Stimulated activated CD8-positive, alpha-beta memory T cell treated with anti-CD3 and anti-CD28 coated beads, Interleukin-15, amount 100 ng/mL, for 4 hours (primary cell): Measurements from ENCODE around the gene TSPAN5.

ENCODE experiments used
- DNase-seq, 2 donors: peaks; one replicate each; pipeline ENCODE4 v3.0.0-alpha.2; 2020; ENCODE audit warnings: low read depth in 2 of 2

TSPAN5 gene

GRCh38 chr4:98517218-98518021, 141.0 kb downstream of the TSPAN5 start:
- no peak for DNase-seq

GRCh38 chr4:98516441-98517217, 141.8 kb downstream of the TSPAN5 start:
- no peak for DNase-seq

GRCh38 chr4:98516042-98516440, 142.4 kb downstream of the TSPAN5 start:
- DNase-seq: no peak

- no peak for DNase-seq
Observed at GRCh38 chr4:98515470-98515809, 143.0 kb downstream of the TSPAN5 start.

- no peak for DNase-seq
Observed at GRCh38 chr4:98514741-98515469, 143.5 kb downstream of the TSPAN5 start.

- no peak for DNase-seq
Observed at GRCh38 chr4:98512918-98513317, 145.5 kb downstream of the TSPAN5 start.

GRCh38 chr4:98510757-98511517, 147.5 kb downstream of the TSPAN5 start:
- DNase-seq: no peak

- DNase-seq: no peak
Observed at GRCh38 chr4:98510340-98510739, 148.1 kb downstream of the TSPAN5 start.

- no peak for DNase-seq
Observed at GRCh38 chr4:98509721-98510120, 148.7 kb downstream of the TSPAN5 start.

GRCh38 chr4:98508829-98509598, 149.4 kb downstream of the TSPAN5 start:
- no peak for DNase-seq

- no peak for DNase-seq
Observed at GRCh38 chr4:98508248-98508647, 150.2 kb downstream of the TSPAN5 start.

GRCh38 chr4:98507299-98507698, 151.1 kb downstream of the TSPAN5 start:
- DNase-seq: no peak

- DNase-seq: no peak
Observed at GRCh38 chr4:98506462-98507132, 151.8 kb downstream of the TSPAN5 start.

- no peak for DNase-seq
Observed at GRCh38 chr4:98505992-98506391, 152.4 kb downstream of the TSPAN5 start.

- no peak for DNase-seq
Observed at GRCh38 chr4:98504091-98504490, 154.3 kb downstream of the TSPAN5 start.

GRCh38 chr4:98503676-98504075, 154.7 kb downstream of the TSPAN5 start:
- DNase-seq: no peak

GRCh38 chr4:98502624-98503023, 155.8 kb downstream of the TSPAN5 start:
- no peak for DNase-seq

GRCh38 chr4:98502031-98502430, 156.4 kb downstream of the TSPAN5 start:
- DNase-seq: no peak

- no peak for DNase-seq
Observed at GRCh38 chr4:98501383-98501782, 157.0 kb downstream of the TSPAN5 start.

GRCh38 chr4:98498774-98499173, 159.6 kb downstream of the TSPAN5 start:
- no peak for DNase-seq
